ENCODE data around the gene ROR1. TPM values are rescaled to one million over a fixed set of nuclear protein-coding genes. Genes with fewer than 3 reads are reported as not detected.

ROR1 gene
- total RNA-seq = 10.5 and 11.9 TPM in 2 replicates

GRCh38 chr1:63773815-63774616 lies at the start of gene ROR1:
Gene ROR1 (plus strand): TSS chr1:63774017.

GRCh38 chr1:64203420-64203819 lies 429.6 kb downstream of the ROR1 start, which contains the start of gene UBE2U:
Gene UBE2U (plus strand): TSS chr1:64203623. CDS start chr1:64204051, 428 bp downstream.

Small RNA genes within 50 kb of the gene (small RNA-seq; reads per million reads assigned to genes)
- gene RF00019 (not detected), gene RNU6-809P (not detected)

Other genes starting within 250 kb of the ROR1 start
- 77.4 and 81.3 TPM in 2 replicates for gene PGM1, start 180.6 kb upstream of the ROR1 start, total RNA-seq

Measured in hair follicle dermal papilla cell (primary cell).